WERI-Rb-1 (cell line): ENCODE data around the gene PRUNE2.
"Not testable (repeated sequence)": the region's sequence is repeated elsewhere in the genome, so short reads cannot be mapped to it uniquely, and the experiment has no call there.

Source experiments
- DNase-seq: peaks from one replicate; pipeline ENCODE4 v3.0.0-alpha.2; 2020
- H3K27ac ChIP-seq: fragments of 250-450 bp; sonication (Bioruptor Pico); 2 replicates; pipeline ENCODE4 v1.5.1; 2020; ENCODE audit warnings: mild to moderate bottlenecking, moderate library complexity
- H3K27me3 ChIP-seq: fragments of 250-450 bp; sonication (Bioruptor Pico); 2 replicates; pipeline ENCODE4 v1.5.1; 2021; ENCODE audit warnings: mild to moderate bottlenecking, low read depth, moderate library complexity; ENCODE audit not compliant: insufficient read depth, severe bottlenecking
- H3K36me3 ChIP-seq: fragments of 250-450 bp; sonication (Bioruptor Pico); 2 replicates; pipeline ENCODE4 v1.5.1; 2020; ENCODE audit warnings: mild to moderate bottlenecking, moderate library complexity
- H3K4me3 ChIP-seq: 2 replicates; pipeline ENCODE4 v1.5.1; 2011; ENCODE audit warnings: low read depth, mild to moderate bottlenecking, control low read depth, low read length
- H3K9me3 ChIP-seq: fragments of 250-450 bp; sonication (Bioruptor Pico); 2 replicates; pipeline ENCODE4 v1.5.1; 2021; ENCODE audit warnings: mild to moderate bottlenecking, moderate library complexity; ENCODE audit not compliant: severe bottlenecking
- TF ChIP-seq, protein P1 (sequence below): IDR thresholded peaks from 2 replicates; pipeline ENCODE4 v1.5.1; 2011; ENCODE audit warnings: low read depth, mild to moderate bottlenecking, control low read depth, inconsistent platforms, low read length

PRUNE2 gene

DNA sequence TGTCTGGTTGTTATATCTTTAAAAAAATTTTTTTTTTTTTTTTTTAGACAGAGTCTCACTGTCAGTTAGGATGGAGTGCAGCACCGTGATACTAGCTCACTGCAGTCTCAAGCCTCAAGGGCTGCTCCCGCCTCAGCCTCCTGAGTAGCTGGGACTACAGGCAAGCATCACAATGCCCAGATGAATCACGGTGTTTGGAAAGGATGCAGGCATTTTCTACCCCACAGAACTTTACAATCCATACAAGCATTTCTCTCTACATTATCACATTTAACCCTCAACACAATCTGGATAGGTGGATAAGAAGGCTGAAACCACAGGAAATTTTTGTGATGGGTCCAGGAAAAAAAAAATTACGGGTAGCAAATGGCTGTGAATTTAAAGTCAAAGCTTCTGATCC is 147.4 kb downstream of the PRUNE2 start:
- TF ChIP-seq, protein P1, sequence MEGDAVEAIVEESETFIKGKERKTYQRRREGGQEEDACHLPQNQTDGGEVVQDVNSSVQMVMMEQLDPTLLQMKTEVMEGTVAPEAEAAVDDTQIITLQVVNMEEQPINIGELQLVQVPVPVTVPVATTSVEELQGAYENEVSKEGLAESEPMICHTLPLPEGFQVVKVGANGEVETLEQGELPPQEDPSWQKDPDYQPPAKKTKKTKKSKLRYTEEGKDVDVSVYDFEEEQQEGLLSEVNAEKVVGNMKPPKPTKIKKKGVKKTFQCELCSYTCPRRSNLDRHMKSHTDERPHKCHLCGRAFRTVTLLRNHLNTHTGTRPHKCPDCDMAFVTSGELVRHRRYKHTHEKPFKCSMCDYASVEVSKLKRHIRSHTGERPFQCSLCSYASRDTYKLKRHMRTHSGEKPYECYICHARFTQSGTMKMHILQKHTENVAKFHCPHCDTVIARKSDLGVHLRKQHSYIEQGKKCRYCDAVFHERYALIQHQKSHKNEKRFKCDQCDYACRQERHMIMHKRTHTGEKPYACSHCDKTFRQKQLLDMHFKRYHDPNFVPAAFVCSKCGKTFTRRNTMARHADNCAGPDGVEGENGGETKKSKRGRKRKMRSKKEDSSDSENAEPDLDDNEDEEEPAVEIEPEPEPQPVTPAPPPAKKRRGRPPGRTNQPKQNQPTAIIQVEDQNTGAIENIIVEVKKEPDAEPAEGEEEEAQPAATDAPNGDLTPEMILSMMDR, result no peak
- no peak overlapping the region for H3K4me3 ChIP-seq

DNA sequence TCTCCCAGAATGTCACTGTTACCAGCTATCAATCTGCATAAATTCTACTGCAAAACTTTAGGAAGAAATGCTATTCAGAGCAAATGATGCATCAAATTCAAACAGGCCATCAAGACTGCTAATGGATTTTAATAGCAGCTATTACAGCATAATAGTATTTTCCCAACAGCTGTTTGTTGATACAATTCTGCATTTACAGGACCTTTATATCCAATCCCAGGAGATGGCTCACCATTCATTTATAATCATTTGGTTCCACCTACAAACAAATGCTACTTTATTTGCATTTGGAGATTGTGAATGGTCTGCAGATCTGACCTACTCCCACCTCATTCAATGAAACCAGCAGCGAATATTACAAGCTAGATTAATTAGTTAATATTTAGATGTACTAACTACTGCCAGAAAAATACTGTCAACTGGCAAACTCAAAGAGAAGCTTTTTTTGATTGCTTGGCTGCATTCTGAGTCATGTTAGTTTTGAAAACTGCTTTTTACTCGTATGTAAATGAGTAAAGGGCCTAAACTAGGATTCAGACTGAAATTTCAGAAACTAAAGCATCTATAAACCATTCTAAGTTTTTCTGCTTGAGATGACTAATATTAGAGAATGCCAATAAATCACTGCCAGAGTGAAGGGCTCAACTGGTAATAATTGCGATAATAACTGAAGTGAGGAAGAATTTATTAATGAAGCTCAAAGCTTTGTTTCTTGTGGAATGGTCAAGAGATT is 148.8 kb downstream of the PRUNE2 start:
- Histone ChIP-seq H3K27me3 (no peaks in the 10 kb centered on the region), H3K27ac (no peak overlapping the region), H3K9me3 (no peaks in the 10 kb centered on the region), H3K4me3 (no peak overlapping the region), H3K36me3 (no peaks in the 10 kb centered on the region)
- TF ChIP-seq, protein P1, result no peak
- no peak for DNase-seq

More for the DNA sequence above, 147.4 kb downstream of the PRUNE2 start:
- Histone ChIP-seq H3K36me3 (no peaks in the 10 kb centered on the region), H3K27ac (no peak overlapping the region), H3K9me3 (no peaks in the 10 kb centered on the region), H3K27me3 (no peaks in the 10 kb centered on the region)
- DNase-seq, result no peak

DNA sequence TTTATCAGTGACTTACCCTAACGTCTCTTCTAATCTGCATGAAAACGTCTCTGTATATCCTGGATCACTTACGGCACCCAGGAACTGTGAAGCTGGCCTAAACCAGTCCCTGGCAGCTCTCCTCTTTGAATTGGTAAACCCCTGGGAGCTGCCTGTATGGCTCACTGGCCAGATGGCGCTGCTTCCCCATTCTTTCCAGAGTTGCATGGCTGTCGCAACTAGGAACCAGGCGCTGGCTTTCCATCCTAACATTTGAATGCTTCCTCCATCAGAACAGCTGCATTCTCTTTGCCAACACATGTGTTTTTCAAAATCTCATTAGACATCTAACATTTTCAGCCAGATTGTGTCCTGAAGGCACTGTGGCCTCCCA is 149.7 kb downstream of the PRUNE2 start:
- peak; percentile 49 for DNase-seq
- TF ChIP-seq, protein P1, result peak; percentile 47
- no peak overlapping the region for H3K4me3 ChIP-seq
- no peaks in the 10 kb centered on the region for H3K9me3 ChIP-seq
- H3K27me3 ChIP-seq, result no peaks in the 10 kb centered on the region
- H3K36me3 ChIP-seq, result no peaks in the 10 kb centered on the region
- H3K27ac ChIP-seq, result no peak overlapping the region

DNA sequence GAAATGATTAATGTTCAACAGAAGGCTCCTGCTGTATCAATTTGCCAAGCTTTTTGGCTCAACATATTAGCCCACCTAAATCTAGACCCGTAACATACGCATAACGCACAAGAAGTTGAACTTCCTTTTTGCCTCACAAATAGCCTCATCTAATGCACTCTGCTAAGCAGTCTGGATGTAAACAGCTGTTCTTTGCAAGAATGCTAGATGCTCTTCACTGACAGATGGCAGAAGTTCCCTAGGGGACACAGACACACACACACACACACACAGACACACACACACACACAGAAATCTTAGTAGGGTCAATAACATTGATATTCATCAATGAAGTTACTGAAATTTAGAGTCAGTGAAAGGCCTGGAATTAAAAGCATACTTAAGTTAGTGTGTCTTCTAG is 154.9 kb downstream of the PRUNE2 start:
- TF ChIP-seq, protein P1, result no peak
- Histone ChIP-seq H3K9me3 (no peaks in the 10 kb centered on the region), H3K27me3 (no peaks in the 10 kb centered on the region), H3K27ac (no peak overlapping the region), H3K4me3 (no peak overlapping the region), H3K36me3 (no peaks in the 10 kb centered on the region)
- no peak for DNase-seq

DNA sequence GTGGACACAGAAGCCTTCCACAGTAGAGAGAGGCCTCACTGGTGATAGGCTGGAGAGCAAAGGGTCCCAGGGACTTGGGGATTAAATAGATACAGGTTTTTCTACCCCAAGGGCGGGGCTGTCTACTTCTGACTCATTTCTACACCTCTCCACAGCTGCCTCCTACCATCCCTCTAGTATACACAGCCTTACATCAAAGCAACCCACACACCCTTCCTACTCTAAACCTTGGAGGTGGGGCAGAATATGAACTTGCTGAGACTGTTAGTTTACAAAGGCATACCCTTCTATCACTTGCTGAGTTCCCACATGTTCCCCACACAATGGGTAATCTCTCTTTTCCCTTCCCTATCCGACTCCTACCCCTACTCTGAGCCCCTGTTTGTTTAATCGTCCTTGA is 161.6 kb downstream of the PRUNE2 start:
- TF ChIP-seq, protein P1, result no peak
- no peak for DNase-seq

DNA sequence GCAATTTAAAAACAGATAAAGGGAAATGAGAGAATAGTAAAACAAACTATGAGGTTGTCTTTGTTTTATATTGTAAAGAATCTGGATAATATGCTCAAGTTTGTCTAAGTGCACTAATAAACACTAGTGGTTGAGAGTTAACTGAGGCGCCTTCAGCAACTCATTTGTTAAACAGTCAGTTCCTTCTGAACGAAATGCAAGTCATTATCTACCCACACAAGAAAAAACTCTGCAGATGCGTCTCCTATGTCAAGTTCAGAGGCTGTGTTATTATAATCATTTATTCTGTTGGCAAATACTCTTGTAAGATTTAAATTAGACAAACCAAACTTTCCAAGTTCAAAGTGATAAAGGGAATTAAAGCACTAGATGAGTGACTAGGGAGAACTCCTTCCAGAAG is 162.0 kb downstream of the PRUNE2 start:
- no peaks in the 10 kb centered on the region for H3K9me3 ChIP-seq
- H3K27ac ChIP-seq, result no peak overlapping the region
- no peak overlapping the region for H3K4me3 ChIP-seq
- no peaks in the 10 kb centered on the region for H3K27me3 ChIP-seq
- TF ChIP-seq, protein P1, result no peak
- H3K36me3 ChIP-seq, result no peaks in the 10 kb centered on the region
- DNase-seq, result no peak

More for the DNA sequence above, 161.6 kb downstream of the PRUNE2 start:
- H3K4me3 ChIP-seq, result no peak overlapping the region
- H3K36me3 ChIP-seq, result no peaks in the 10 kb centered on the region
- H3K9me3 ChIP-seq, result no peaks in the 10 kb centered on the region
- H3K27ac ChIP-seq, result no peak overlapping the region
- no peaks in the 10 kb centered on the region for H3K27me3 ChIP-seq

DNA sequence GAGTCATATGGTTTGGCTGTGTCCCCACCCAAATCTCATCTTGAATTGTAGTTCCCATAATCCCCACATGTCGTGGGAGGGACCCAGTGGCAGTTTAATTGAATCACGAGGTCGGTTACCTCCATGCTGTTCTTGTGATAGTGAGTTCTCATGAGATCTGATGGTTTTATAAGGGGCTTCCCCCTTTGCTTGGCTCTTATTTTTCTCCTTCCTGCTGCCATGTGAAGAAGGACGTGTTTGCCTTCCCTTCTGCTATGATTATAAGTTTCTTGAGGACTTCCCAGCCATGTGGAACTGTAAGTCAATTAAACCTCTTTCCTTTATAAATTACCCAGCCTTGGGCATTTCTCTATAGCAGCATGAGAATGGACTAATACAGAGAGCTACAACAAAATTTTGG is 163.0 kb downstream of the PRUNE2 start:
- DNase-seq, H3K9me3 ChIP-seq, H3K27ac ChIP-seq, H3K36me3 ChIP-seq, H3K4me3 ChIP-seq, H3K27me3 ChIP-seq: not testable (repeated sequence)
